Trophoblast cell (in vitro differentiated cells and primary cell): ENCODE data around the gene ARFIP1.

Experiments
- DNase-seq, 2 donors: peaks; one replicate each; pipeline ENCODE4 v3.0.0-alpha.2; 2016
- H2AFZ ChIP-seq: 2 replicates; pipeline ENCODE4 v1.6.1; 2013; ENCODE audit warnings: low read length, moderate library complexity, mild to moderate bottlenecking; ENCODE audit not compliant: insufficient read depth, poor library complexity
- H2AK5ac ChIP-seq: 2 replicates; pipeline ENCODE4 v1.6.1; 2013; ENCODE audit warnings: mild to moderate bottlenecking, low read length
- H2BK120ac ChIP-seq: 2 replicates; pipeline ENCODE4 v1.6.1; 2013; ENCODE audit warnings: low read length, mild to moderate bottlenecking, moderate library complexity; ENCODE audit not compliant: insufficient read depth, poor library complexity
- H2BK12ac ChIP-seq: 2 replicates; pipeline ENCODE4 v1.6.1; 2013; ENCODE audit warnings: mild to moderate bottlenecking, low read length, moderate library complexity
- H2BK5ac ChIP-seq: 2 replicates; pipeline ENCODE4 v1.6.1; 2013; ENCODE audit warnings: low read length, low read depth, moderate library complexity, mild to moderate bottlenecking; ENCODE audit not compliant: poor library complexity
- H3K14ac ChIP-seq: 2 replicates; pipeline ENCODE4 v1.6.1; 2013; ENCODE audit warnings: mild to moderate bottlenecking, low read length
- H3K18ac ChIP-seq: 2 replicates; pipeline ENCODE4 v1.6.1; 2013; ENCODE audit warnings: mild to moderate bottlenecking, low read length
- H3K23ac ChIP-seq: 2 replicates; pipeline ENCODE4 v1.6.1; 2013; ENCODE audit warnings: low read length
- H3K27ac ChIP-seq: 2 replicates; pipeline ENCODE4 v1.5.1; 2013; ENCODE audit warnings: low read depth, mild to moderate bottlenecking, inconsistent platforms, low read length, moderate library complexity
- H3K27me3 ChIP-seq: 2 replicates; pipeline ENCODE4 v1.6.1; 2013; ENCODE audit warnings: inconsistent platforms, mild to moderate bottlenecking, low read length, moderate library complexity; ENCODE audit not compliant: insufficient read depth
- H3K36me3 ChIP-seq, 2 experiments: 1 replicate in 1 of 2; 2 replicates in 1 of 2; pipeline ENCODE4 v1.6.1; 2013; ENCODE audit warnings: low read length in 2 of 2, mild to moderate bottlenecking in 2 of 2, moderate library complexity in 1 of 2; ENCODE audit not compliant: insufficient read depth in 2 of 2, control insufficient read depth in 1 of 2
- H3K4ac ChIP-seq: 2 replicates; pipeline ENCODE4 v1.6.1; 2013; ENCODE audit warnings: low read depth, mild to moderate bottlenecking, low read length, moderate library complexity
- H3K4me1 ChIP-seq, 2 experiments: 1 replicate in 1 of 2; 2 replicates in 1 of 2; pipeline ENCODE4 v1.6.1; 2013; ENCODE audit warnings: low read length in 2 of 2, mild to moderate bottlenecking in 2 of 2, moderate library complexity in 1 of 2; ENCODE audit not compliant: insufficient read depth in 2 of 2, control insufficient read depth in 1 of 2
- H3K4me2 ChIP-seq: 2 replicates; pipeline ENCODE4 v1.6.1; 2013; ENCODE audit warnings: inconsistent platforms, mild to moderate bottlenecking, low read length, moderate library complexity
- H3K4me3 ChIP-seq: 2 replicates; pipeline ENCODE4 v1.5.1; 2013; ENCODE audit warnings: mild to moderate bottlenecking, low read depth, low read length, inconsistent platforms
- H3K79me1 ChIP-seq: one replicate; pipeline ENCODE4 v1.6.1; 2013; ENCODE audit warnings: low read length
- H3K79me2 ChIP-seq: 2 replicates; pipeline ENCODE4 v1.6.1; 2013; ENCODE audit warnings: low read length, mild to moderate bottlenecking; ENCODE audit not compliant: control insufficient read depth, insufficient read depth, poor library complexity
- H3K9ac ChIP-seq: 2 replicates; pipeline ENCODE4 v1.6.1; 2013; ENCODE audit warnings: mild to moderate bottlenecking, low read length
- H3K9me3 ChIP-seq: 2 replicates; pipeline ENCODE4 v1.6.1; 2013; ENCODE audit warnings: low read depth, mild to moderate bottlenecking, control low read depth, inconsistent platforms, low read length; ENCODE audit not compliant: insufficient read depth
- H4K12ac ChIP-seq: 2 replicates; pipeline ENCODE4 v1.6.1; 2013; ENCODE audit warnings: low read depth, mild to moderate bottlenecking, low read length, moderate library complexity
- H4K8ac ChIP-seq: 2 replicates; pipeline ENCODE4 v1.6.1; 2013; ENCODE audit warnings: low read depth, mild to moderate bottlenecking, low read length, moderate library complexity
- H4K91ac ChIP-seq: one replicate; pipeline ENCODE4 v1.6.1; 2013; ENCODE audit warnings: low read depth, mild to moderate bottlenecking, low read length, moderate library complexity
- WGBS: extraction: QIAGEN DNeasy Blood & Tissue Kit; methylation state at CpG from one replicate; pipeline ENCODE4 v1.1.7; 2013; ENCODE audit warnings: missing lambda C conversion rate; ENCODE audit not compliant: insufficient read length, insufficient coverage; ENCODE audit errors: extremely low coverage; 5-methylcytosine and 5-hydroxymethylcytosine counted together

The ARFIP1 gene

DNA sequence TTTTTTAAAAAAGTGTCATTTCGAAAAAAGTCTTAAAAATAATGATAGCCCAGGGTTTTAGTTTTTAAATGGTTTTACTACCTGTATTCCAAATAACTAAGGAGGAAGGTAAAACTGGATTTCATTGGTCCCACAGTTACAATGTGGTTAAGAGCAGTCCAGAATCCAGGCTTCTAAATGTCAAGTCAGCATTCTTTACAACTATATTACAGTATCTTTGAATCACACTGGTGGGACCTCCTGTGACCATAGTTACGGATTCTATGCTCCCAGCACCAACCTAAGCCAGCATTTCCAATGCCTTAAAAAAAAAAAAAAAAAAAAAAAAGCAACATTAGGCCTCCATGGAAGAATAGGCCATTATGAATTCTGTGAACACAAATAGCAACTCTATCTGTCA, 6.4 kb upstream of the ARFIP1 start:
- Histone ChIP-seq H3K36me3 (no peaks in the 10 kb centered on the region), H2BK5ac (no peak overlapping the region), H3K27me3 (no peaks in the 10 kb centered on the region), H4K8ac (no peak overlapping the region), H3K27ac (no peak overlapping the region), H3K18ac (no peak overlapping the region), H4K91ac (no peak overlapping the region), H3K14ac (no peak overlapping the region), H3K79me1 (no peaks in the 10 kb centered on the region), H3K4me1 (no peaks in the 10 kb centered on the region), H2BK120ac (no peak overlapping the region), H3K23ac (no peak overlapping the region), H3K9me3 (no peaks in the 10 kb centered on the region), H3K4ac (no peak overlapping the region), H2BK12ac (no peak overlapping the region), H3K9ac (no peak overlapping the region), H4K12ac (no peak overlapping the region), H2AFZ (no peak overlapping the region), H3K4me2 (no peak overlapping the region), H3K79me2 (no peaks in the 10 kb centered on the region), H3K4me3 (no peak overlapping the region), H2AK5ac (no peak overlapping the region)
- no peak for DNase-seq
- WGBS = no CpG with 5 or more reads among the region's 2 CpGs

- Histone ChIP-seq H3K9ac (no peak overlapping the region), H2AK5ac (no peak overlapping the region), H3K27me3 (no peaks in the 10 kb centered on the region), H4K12ac (no peak overlapping the region), H4K91ac (no peak overlapping the region), H2BK5ac (no peak overlapping the region), H3K36me3 (no peaks in the 10 kb centered on the region), H3K4me3 (no peak overlapping the region), H3K27ac (no peak overlapping the region), H3K14ac (no peak overlapping the region), H2AFZ (no peak overlapping the region), H3K23ac (no peak overlapping the region), H3K4me1 (peaks cover 0 to 3% of the 10 kb centered on the region in 2 experiments), H2BK120ac (no peak overlapping the region), H2BK12ac (no peak overlapping the region), H3K9me3 (no peaks in the 10 kb centered on the region), H3K18ac (no peak overlapping the region), H3K4me2 (no peak overlapping the region), H4K8ac (no peak overlapping the region), H3K79me1 (no peaks in the 10 kb centered on the region), H3K79me2 (no peaks in the 10 kb centered on the region), H3K4ac (no peak overlapping the region)
- DNase-seq = no peak
- no CpG with 5 or more reads among the region's 1 CpG for WGBS
Measured at GRCh38 chr4:152773953-152774352, 5.8 kb upstream of the ARFIP1 start.

DNA sequence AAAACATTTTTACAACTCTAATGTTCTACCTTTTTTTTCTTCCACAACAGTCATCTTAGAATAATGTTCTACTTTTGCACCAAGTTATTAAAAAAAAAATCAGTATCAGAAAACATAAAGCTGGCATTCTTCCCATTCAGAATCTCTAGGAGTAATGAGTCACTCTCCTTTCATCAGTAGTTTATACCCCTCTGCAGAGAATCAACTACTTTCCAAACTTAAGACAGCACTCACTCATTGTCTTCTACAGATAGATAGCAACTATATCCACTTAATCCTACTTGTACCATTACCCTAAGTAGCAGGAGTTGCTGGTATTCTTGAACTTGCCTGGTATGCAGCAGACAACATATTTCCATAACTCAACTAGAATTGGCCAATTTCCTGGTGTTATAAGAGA, 3.4 kb upstream of the ARFIP1 start:
- Histone ChIP-seq H2BK12ac (no peak overlapping the region), H3K9me3 (no peaks in the 10 kb centered on the region), H4K12ac (no peak overlapping the region), H3K4me3 (no peak overlapping the region), H3K36me3 (no peaks in the 10 kb centered on the region), H3K4me2 (no peak overlapping the region), H3K27me3 (no peaks in the 10 kb centered on the region), H3K14ac (no peak overlapping the region), H2BK5ac (no peak overlapping the region), H3K9ac (no peak overlapping the region), H3K18ac (no peak overlapping the region), H3K23ac (no peak overlapping the region), H4K91ac (no peak overlapping the region), H2AFZ (no peak overlapping the region), H3K27ac (no peak overlapping the region), H3K4ac (no peak overlapping the region), H4K8ac (no peak overlapping the region), H3K79me1 (peaks cover 8% of the 10 kb centered on the region), H2BK120ac (no peak overlapping the region), H3K4me1 (peaks cover 0 to 3% of the 10 kb centered on the region in 2 experiments), H2AK5ac (no peak overlapping the region), H3K79me2 (peaks cover 7% of the 10 kb centered on the region)
- peak in 1 of 2 donors; percentile 9 for DNase-seq

- Histone ChIP-seq H3K9ac (no peak overlapping the region), H4K91ac (no peak overlapping the region), H3K9me3 (no peaks in the 10 kb centered on the region), H3K27ac (no peak overlapping the region), H2AFZ (no peak overlapping the region), H3K23ac (no peak overlapping the region), H4K12ac (no peak overlapping the region), H3K79me1 (peaks cover 8% of the 10 kb centered on the region), H3K14ac (no peak overlapping the region), H3K27me3 (no peaks in the 10 kb centered on the region), H2BK120ac (no peak overlapping the region), H3K4me2 (no peak overlapping the region), H2BK12ac (no peak overlapping the region), H3K4me1 (peaks cover 0 to 3% of the 10 kb centered on the region in 2 experiments), H4K8ac (no peak overlapping the region), H3K4me3 (no peak overlapping the region), H2BK5ac (no peak overlapping the region), H2AK5ac (no peak overlapping the region), H3K36me3 (no peaks in the 10 kb centered on the region), H3K4ac (no peak overlapping the region), H3K18ac (no peak overlapping the region), H3K79me2 (peaks cover 7% of the 10 kb centered on the region)
- no CpG with 5 or more reads among the region's 1 CpG for WGBS
- no peak for DNase-seq
Measured at GRCh38 chr4:152777488-152777887, 2.3 kb upstream of the ARFIP1 start.
